PC-9 (cell line): Measurements from ENCODE around the gene RNF11. TPM values are rescaled to one million over a fixed set of nuclear protein-coding genes. Genes with fewer than 3 reads are reported as not detected.

ENCODE experiments used
- BruUV-seq: library from RNA; stranded (reverse); fragments of 400-500 nt; replicated peaks from 2 replicates; lab custom pipeline; 2021; lab: Mats Ljungman, UMichigan
- CTCF ChIA-PET: fragments of 300-600 bp; sonication (Branson Sonifier 250); formaldehyde crosslinking; loops from one replicate; lab custom pipeline; 2022; ENCODE audit warnings: antibody characterized with exemption; lab: Charles Lee
- POLR2A ChIA-PET: fragments of 300-600 bp; sonication (Branson Sonifier 250); formaldehyde crosslinking; loops from one replicate; lab custom pipeline; 2022; ENCODE audit warnings: antibody characterized with exemption; ENCODE audit not compliant: unreplicated experiment; lab: Charles Lee
- DNase-seq, 2 experiments: peaks; one replicate each; pipeline versions ENCODE4 v3.0.0 to v3.0.0-alpha.2; 2015 to 2022; ENCODE audit warnings: mixed read lengths in 1 of 2
- H2AFZ ChIP-seq: fragments of 200-600 bp; sonication (generic); 2 replicates; pipeline ENCODE4 v1.8.1; 2017; ENCODE audit warnings: antibody characterized with exemption
- H3F3A ChIP-seq: fragments of 200-600 bp; sonication (generic); 2 replicates; pipeline ENCODE4 v1.8.1; 2017; ENCODE audit warnings: antibody characterized with exemption, mild to moderate bottlenecking, low read depth; ENCODE audit not compliant: insufficient read depth
- H3K27ac ChIP-seq: fragments of 200-600 bp; sonication (generic); 2 replicates; pipeline ENCODE4 v1.6.1; 2016; ENCODE audit warnings: mixed run types
- H3K27me3 ChIP-seq: fragments of 200-600 bp; sonication (generic); 2 replicates; pipeline ENCODE4 v1.6.1; 2016; ENCODE audit warnings: low read depth, mixed run types; ENCODE audit not compliant: insufficient read depth
- H3K36me3 ChIP-seq: fragments of 200-600 bp; sonication (generic); 2 replicates; pipeline ENCODE4 v1.6.1; 2016; ENCODE audit warnings: low read depth, mixed run types
- H3K4me1 ChIP-seq: fragments of 200-600 bp; sonication (generic); replicated peaks from 2 replicates; pipeline ENCODE4 v1.6.1; 2016; ENCODE audit warnings: mixed run types; ENCODE audit not compliant: insufficient read depth
- H3K4me2 ChIP-seq: fragments of 200-600 bp; sonication (generic); 2 replicates; pipeline ENCODE4 v1.6.1; 2017; ENCODE audit warnings: mixed run types
- H3K4me3 ChIP-seq: fragments of 200-600 bp; sonication (generic); 2 replicates; pipeline ENCODE4 v1.6.1; 2016; ENCODE audit warnings: mixed run types
- H3K79me2 ChIP-seq: fragments of 200-600 bp; sonication (generic); 2 replicates; pipeline ENCODE4 v1.6.1; 2017; ENCODE audit warnings: low read depth, mixed run types
- H3K9me2 ChIP-seq: fragments of 200-600 bp; sonication (generic); 2 replicates; pipeline ENCODE4 v1.8.1; 2017; ENCODE audit warnings: mild to moderate bottlenecking; ENCODE audit not compliant: insufficient read depth
- H3K9me3 ChIP-seq: fragments of 200-600 bp; sonication (generic); 2 replicates; pipeline ENCODE4 v1.8.1; 2016; ENCODE audit warnings: low read depth; ENCODE audit not compliant: insufficient read depth
- H4K20me1 ChIP-seq: fragments of 200-600 bp; sonication (generic); 2 replicates; pipeline ENCODE4 v1.8.1; 2017; ENCODE audit not compliant: insufficient read depth
- EZH2 ChIP-seq: fragments of 200-600 bp; sonication (generic); IDR thresholded peaks from 2 replicates; pipeline ENCODE4 v1.8.0; 2017; ENCODE audit warnings: antibody characterized with exemption, low read depth
- intact Hi-C: fragments of 100-400 bp; cut with micrococcal nuclease; formaldehyde crosslinking; loops from one replicate; pipeline ENCODE4 v1.10.0; 2022; ENCODE audit not compliant: unreplicated experiment
- total RNA-seq: library from RNA; stranded (reverse); gene quantifications from 2 replicates; pipeline ENCODE4 v1.2.3, GENCODE V29; 2021
- TF ChIP-seq, protein P1 (sequence below): fragments of 200-600 bp; sonication (generic); conservative IDR thresholded peaks from 2 replicates; pipeline ENCODE4 v1.6.1; 2017; ENCODE audit warnings: mixed run types, antibody characterized with exemption, mild to moderate bottlenecking, moderate library complexity

The RNF11 gene
- total RNA-seq, 1 experiment from 2014 or later, result 73.2 TPM

DNA sequence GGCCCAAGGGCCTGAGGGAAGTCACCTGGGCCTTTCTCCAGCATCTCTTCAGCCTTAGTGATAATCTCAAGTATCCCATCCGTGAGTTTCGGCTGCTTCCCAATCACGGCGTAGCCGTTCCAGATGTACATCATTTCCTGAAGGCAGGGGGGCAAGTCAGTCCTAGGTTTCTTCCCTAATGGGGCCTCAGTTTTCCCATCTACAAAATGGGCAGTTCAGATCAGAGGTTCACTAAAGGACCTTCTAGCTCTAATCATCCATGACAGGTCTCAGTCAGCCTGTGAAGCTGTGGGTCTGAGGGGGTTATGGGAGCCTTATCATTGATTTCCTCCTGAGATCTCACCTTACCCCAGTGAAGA, 54.4 kb downstream of the RNF11 start:
- no peaks in the 10 kb centered on the region for H3K79me2 ChIP-seq
- no peaks in the 10 kb centered on the region for H3K36me3 ChIP-seq
- TF ChIP-seq EZH2, result no peak
- TF ChIP-seq, protein P1, sequence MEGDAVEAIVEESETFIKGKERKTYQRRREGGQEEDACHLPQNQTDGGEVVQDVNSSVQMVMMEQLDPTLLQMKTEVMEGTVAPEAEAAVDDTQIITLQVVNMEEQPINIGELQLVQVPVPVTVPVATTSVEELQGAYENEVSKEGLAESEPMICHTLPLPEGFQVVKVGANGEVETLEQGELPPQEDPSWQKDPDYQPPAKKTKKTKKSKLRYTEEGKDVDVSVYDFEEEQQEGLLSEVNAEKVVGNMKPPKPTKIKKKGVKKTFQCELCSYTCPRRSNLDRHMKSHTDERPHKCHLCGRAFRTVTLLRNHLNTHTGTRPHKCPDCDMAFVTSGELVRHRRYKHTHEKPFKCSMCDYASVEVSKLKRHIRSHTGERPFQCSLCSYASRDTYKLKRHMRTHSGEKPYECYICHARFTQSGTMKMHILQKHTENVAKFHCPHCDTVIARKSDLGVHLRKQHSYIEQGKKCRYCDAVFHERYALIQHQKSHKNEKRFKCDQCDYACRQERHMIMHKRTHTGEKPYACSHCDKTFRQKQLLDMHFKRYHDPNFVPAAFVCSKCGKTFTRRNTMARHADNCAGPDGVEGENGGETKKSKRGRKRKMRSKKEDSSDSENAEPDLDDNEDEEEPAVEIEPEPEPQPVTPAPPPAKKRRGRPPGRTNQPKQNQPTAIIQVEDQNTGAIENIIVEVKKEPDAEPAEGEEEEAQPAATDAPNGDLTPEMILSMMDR, result no peak
- no peaks in the 10 kb centered on the region for H3K27me3 ChIP-seq
- no peak overlapping the region for H3K4me2 ChIP-seq
- H3F3A ChIP-seq, result peaks cover 3% of the 10 kb centered on the region; the same call in 1 of the 2 replicates
- H3K9me3 ChIP-seq, result no peaks in the 10 kb centered on the region
- H4K20me1 ChIP-seq, result no peaks in the 10 kb centered on the region
- no peak overlapping the region for H3K27ac ChIP-seq
- H3K4me1 ChIP-seq, result no peaks in the 10 kb centered on the region
- no peak overlapping the region for H3K4me3 ChIP-seq
- ChIA-PET POLR2A (no interaction called here), CTCF (no interaction called here)
- no peak overlapping the region for H2AFZ ChIP-seq
- no peak for DNase-seq
- intact Hi-C loops, result loop anchor here (10.0 kb wide), 1 partner anchor 516 kb away; no protein-coding TSS in a partner anchor
- H3K9me2 ChIP-seq, result no peaks in the 10 kb centered on the region
- no TSS peak for BruUV-seq

DNA sequence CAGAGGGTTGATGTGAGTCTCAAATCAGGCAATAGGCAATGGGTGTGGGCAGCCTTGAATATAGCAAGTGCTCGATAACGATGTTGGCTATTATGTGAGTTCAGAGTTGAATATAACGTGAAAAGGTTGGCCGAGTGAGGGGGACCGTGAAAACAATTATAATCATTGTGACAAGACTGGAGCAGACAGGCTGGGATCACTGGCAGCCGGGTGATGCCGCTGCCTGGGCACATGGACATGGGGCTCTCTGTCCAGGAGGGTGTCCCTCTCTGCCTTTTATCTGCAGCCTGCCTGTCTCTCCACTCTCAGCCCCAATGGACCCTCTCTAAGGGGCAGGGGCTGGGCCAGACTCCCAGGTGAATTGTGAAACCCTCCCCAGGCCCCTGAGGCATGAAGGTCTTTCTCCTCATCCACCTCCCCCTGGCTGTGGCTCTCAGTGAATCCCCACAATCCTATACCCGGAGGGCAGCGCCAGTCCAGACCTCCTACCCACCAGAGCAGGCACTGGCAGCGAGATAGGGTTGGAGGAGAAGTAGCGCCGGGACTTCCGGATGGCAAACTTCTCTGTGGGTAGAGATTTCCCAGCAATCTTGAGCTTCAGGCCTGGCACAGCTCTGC, 57.9 kb downstream of the RNF11 start:
- Histone ChIP-seq H3K4me3 (no peak overlapping the region), H3K9me3 (no peaks in the 10 kb centered on the region), H3K27ac (no peak overlapping the region), H4K20me1 (no peaks in the 10 kb centered on the region), H3K36me3 (no peaks in the 10 kb centered on the region), H3K9me2 (no peaks in the 10 kb centered on the region), H3K79me2 (no peaks in the 10 kb centered on the region), H2AFZ (no peak overlapping the region), H3K4me1 (no peaks in the 10 kb centered on the region; the same call in 1 of the 2 replicates), H3K27me3 (no peaks in the 10 kb centered on the region), H3K4me2 (no peak overlapping the region), H3F3A (peaks cover 5% of the 10 kb centered on the region; the same call in 1 of the 2 replicates)
- no TSS peak for BruUV-seq
- intact Hi-C loops, result loop anchor here (10.0 kb wide), 1 partner anchor 519 kb away; no protein-coding TSS in a partner anchor
- no peak for DNase-seq
- CTCF ChIA-PET, result no interaction called here
- TF ChIP-seq, protein P1, result no peak
- TF ChIP-seq EZH2, result no peak
- POLR2A ChIA-PET, result interaction anchor here (0.7 kb wide), 1 partner anchor 364 kb away, joined by 3 read pairs; no protein-coding TSS in a partner anchor

DNA sequence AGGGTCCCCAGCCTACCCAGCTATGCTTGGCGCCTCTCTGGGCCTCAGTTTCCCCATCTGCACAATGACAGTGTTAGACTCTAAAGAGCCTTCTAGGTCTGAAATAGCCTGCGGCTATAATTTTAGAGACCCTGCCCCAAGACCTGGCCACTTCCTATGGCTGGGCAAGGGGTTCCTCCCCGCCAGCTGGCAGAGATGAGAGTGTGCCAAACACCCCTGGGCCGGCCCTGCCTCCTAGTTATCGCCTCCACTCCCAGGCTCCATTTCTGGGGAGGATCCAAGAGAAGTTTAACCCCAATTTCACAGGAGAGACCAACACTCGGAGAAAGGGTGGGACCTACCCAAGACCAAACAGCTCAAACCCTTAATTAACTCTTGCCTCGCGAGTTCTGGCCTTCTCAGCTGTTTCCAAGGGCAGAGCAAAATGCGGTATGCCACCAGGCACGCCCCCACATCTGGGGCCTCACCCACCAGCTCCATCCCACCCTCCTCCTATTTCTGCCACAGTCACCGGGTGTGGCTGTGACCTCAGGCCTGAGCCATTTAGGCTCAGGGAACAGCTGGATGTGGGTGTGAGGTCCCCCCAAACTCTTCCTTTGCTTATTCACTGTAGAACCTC, 58.6 kb downstream of the RNF11 start:
- H3K4me1 ChIP-seq, result no peaks in the 10 kb centered on the region; the same call in 1 of the 2 replicates
- no peaks in the 10 kb centered on the region for H3K36me3 ChIP-seq
- no peak for DNase-seq
- H3K27ac ChIP-seq, result no peak overlapping the region
- ChIA-PET CTCF (no interaction called here), POLR2A (no interaction called here)
- H3K4me3 ChIP-seq, result no peak overlapping the region
- intact Hi-C loops, result loop anchor here (10.0 kb wide), 1 partner anchor 520 kb away; no protein-coding TSS in a partner anchor
- H2AFZ ChIP-seq, result no peak overlapping the region
- BruUV-seq, result no TSS peak
- H3F3A ChIP-seq, result peaks cover 5% of the 10 kb centered on the region; the same call in 1 of the 2 replicates
- no peak overlapping the region for H3K4me2 ChIP-seq
- H4K20me1 ChIP-seq, result no peaks in the 10 kb centered on the region
- H3K9me2 ChIP-seq, result no peaks in the 10 kb centered on the region
- H3K79me2 ChIP-seq, result no peaks in the 10 kb centered on the region
- H3K27me3 ChIP-seq, result no peaks in the 10 kb centered on the region
- TF ChIP-seq, protein P1, result no peak
- TF ChIP-seq EZH2, result no peak
- H3K9me3 ChIP-seq, result no peaks in the 10 kb centered on the region
